Fibroblast of pulmonary artery (primary cell): ENCODE data around the gene GALNT6.

ENCODE experiments used
- DNase-seq: peaks from one replicate; pipeline ENCODE4 v3.0.0-alpha.2; 2010; ENCODE audit warnings: low read depth
- H3K4me3 ChIP-seq: replicated peaks from 2 replicates; pipeline ENCODE4 v1.5.1; 2011; ENCODE audit warnings: low read depth, mild to moderate bottlenecking, control low read depth, low read length, moderate library complexity
- CTCF ChIP-seq: IDR thresholded peaks from 2 replicates; pipeline ENCODE4 v1.5.1; 2011; ENCODE audit warnings: mild to moderate bottlenecking, control low read depth, low read length, inconsistent platforms; ENCODE audit errors: missing control alignments

GALNT6 gene

GRCh38 chr12:51374856-51375255 is 16.4 kb downstream of the GALNT6 start:
- TF ChIP-seq CTCF: no peak
- no peak overlapping the region for H3K4me3 ChIP-seq
- no peak for DNase-seq

- DNase-seq: peak; percentile 84
- no peak overlapping the region for H3K4me3 ChIP-seq
- no peak for TF ChIP-seq CTCF
Observed at GRCh38 chr12:51374361-51374760, 16.8 kb downstream of the GALNT6 start.

GRCh38 chr12:51373187-51373586 is 18.0 kb downstream of the GALNT6 start:
- no peak for DNase-seq
- no peak overlapping the region for H3K4me3 ChIP-seq
- no peak for TF ChIP-seq CTCF

GRCh38 chr12:51372021-51372420 is 19.2 kb downstream of the GALNT6 start:
- H3K4me3 ChIP-seq: no peak overlapping the region
- DNase-seq: no peak
- TF ChIP-seq CTCF: no peak

GRCh38 chr12:51371295-51371953 is 19.8 kb downstream of the GALNT6 start:
- no peak overlapping the region for H3K4me3 ChIP-seq
- DNase-seq: peak; percentile 95
- TF ChIP-seq CTCF: no peak

DNA sequence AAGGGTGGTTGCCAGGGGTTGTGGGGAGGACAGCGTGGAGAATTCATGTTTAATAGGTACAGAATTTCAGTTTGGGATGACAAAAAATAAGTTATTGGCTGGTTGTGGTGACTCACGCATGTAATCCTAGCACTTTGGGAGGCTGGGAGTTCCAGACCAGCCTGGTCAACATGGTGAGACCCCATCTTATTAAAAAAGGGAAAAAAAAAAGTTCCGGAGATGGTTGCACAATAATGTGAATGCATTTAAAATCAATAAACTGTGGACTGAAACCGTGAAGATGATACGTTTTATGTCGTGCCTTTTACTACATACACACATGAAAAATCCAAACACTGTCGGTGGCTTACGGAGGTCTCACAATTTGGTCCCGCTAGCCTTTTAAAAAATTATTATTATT is 20.5 kb downstream of the GALNT6 start:
- no peak for TF ChIP-seq CTCF
- H3K4me3 ChIP-seq: no peak overlapping the region
- DNase-seq: no peak

GRCh38 chr12:51369581-51369980 is 21.6 kb downstream of the GALNT6 start:
- DNase-seq: no peak
- no peak for TF ChIP-seq CTCF
- H3K4me3 ChIP-seq: no peak overlapping the region
